Activated naive CD4-positive, alpha-beta T cell treated with anti-CD3 and anti-CD28 coated beads, Interleukin-2, amount 10 ng/mL, durations not matched to agents 7 days and 5 days (primary cell): ENCODE data around the gene PPP2R1B.
"Not testable (repeated sequence)": the region's sequence is repeated elsewhere in the genome, so short reads cannot be mapped to it uniquely, and the experiment has no call there.

Experiments used
- CTCF ChIA-PET: fragments of 350-600 bp; sonication (Branson Sonifier 250); formaldehyde crosslinking; loops from one replicate; lab custom pipeline; 2021; ENCODE audit warnings: antibody characterized with exemption; lab: Charles Lee
- DNase-seq: peaks from one replicate; pipeline ENCODE4 v3.0.0-alpha.2; 2020
- H3K27ac Mint-ChIP-seq: one replicate; pipeline ENCODE4 v1.8.0; 2021; ENCODE audit warnings: mild to moderate bottlenecking, moderate library complexity, mixed read lengths
- H3K27me3 Mint-ChIP-seq: one replicate; pipeline ENCODE4 v1.8.0; 2021; ENCODE audit warnings: mild to moderate bottlenecking, mixed read lengths
- H3K36me3 Mint-ChIP-seq: one replicate; pipeline ENCODE4 v1.8.0; 2021; ENCODE audit warnings: mixed read lengths
- H3K4me1 Mint-ChIP-seq: one replicate; pipeline ENCODE4 v1.8.0; 2021; ENCODE audit warnings: mixed read lengths
- H3K4me3 Mint-ChIP-seq: one replicate; pipeline ENCODE4 v1.8.0; 2021; ENCODE audit warnings: mild to moderate bottlenecking, moderate library complexity, mixed read lengths
- H3K9me3 Mint-ChIP-seq: one replicate; pipeline ENCODE4 v1.8.0; 2021; ENCODE audit warnings: mixed read lengths

Gene PPP2R1B

GRCh38 chr11:111718859-111719258, 47.3 kb downstream of the PPP2R1B start:
- CTCF ChIA-PET, result no interaction called here
- no peak for DNase-seq

GRCh38 chr11:111718436-111718835, 47.8 kb downstream of the PPP2R1B start:
- no peaks in the 10 kb centered on the region for H3K4me1 Mint-ChIP-seq
- no peak overlapping the region for H3K4me3 Mint-ChIP-seq
- CTCF ChIA-PET, result no interaction called here
- peaks cover 41% of the 10 kb centered on the region for H3K36me3 Mint-ChIP-seq
- H3K9me3 Mint-ChIP-seq, result no peaks in the 10 kb centered on the region
- no peak overlapping the region for H3K27ac Mint-ChIP-seq
- no peak for DNase-seq
- no peaks in the 10 kb centered on the region for H3K27me3 Mint-ChIP-seq

More at GRCh38 chr11:111718859-111719258, 47.3 kb downstream of the PPP2R1B start:
- Mint-ChIP-seq H3K27me3 (no peaks in the 10 kb centered on the region), H3K4me3 (no peak overlapping the region), H3K36me3 (peaks cover 43% of the 10 kb centered on the region), H3K9me3 (no peaks in the 10 kb centered on the region), H3K27ac (no peak overlapping the region), H3K4me1 (no peaks in the 10 kb centered on the region)

- H3K9me3 Mint-ChIP-seq, H3K27ac Mint-ChIP-seq, H3K27me3 Mint-ChIP-seq, CTCF ChIA-PET, DNase-seq, H3K4me3 Mint-ChIP-seq, H3K4me1 Mint-ChIP-seq: not testable (repeated sequence)
- peaks cover 38% of the 10 kb centered on the region for H3K36me3 Mint-ChIP-seq
Measured at GRCh38 chr11:111717660-111718059, 48.5 kb downstream of the PPP2R1B start.

- Mint-ChIP-seq H3K27me3 (no peaks in the 10 kb centered on the region), H3K4me1 (no peaks in the 10 kb centered on the region), H3K36me3 (peaks cover 24% of the 10 kb centered on the region), H3K4me3 (no peak overlapping the region), H3K9me3 (no peaks in the 10 kb centered on the region), H3K27ac (no peak overlapping the region)
- CTCF ChIA-PET, result interaction anchor here (0.7 kb wide), 1 partner anchor 231 kb away, joined by 3 read pairs; no protein-coding TSS in a partner anchor
- DNase-seq, result no peak
Measured at GRCh38 chr11:111715142-111715816, 50.9 kb downstream of the PPP2R1B start.

- Mint-ChIP-seq H3K27me3 (no peaks in the 10 kb centered on the region), H3K4me3 (no peak overlapping the region), H3K27ac (no peak overlapping the region), H3K9me3 (no peaks in the 10 kb centered on the region), H3K4me1 (no peaks in the 10 kb centered on the region), H3K36me3 (peaks cover 19% of the 10 kb centered on the region)
- CTCF ChIA-PET, result interaction anchor here (0.7 kb wide), 1 partner anchor 230 kb away, joined by 3 read pairs; no protein-coding TSS in a partner anchor
- DNase-seq, result no peak
Measured at GRCh38 chr11:111714522-111714921, 51.7 kb downstream of the PPP2R1B start.

- CTCF ChIA-PET, result no interaction called here
- Mint-ChIP-seq H3K4me1 (no peaks in the 10 kb centered on the region), H3K4me3 (no peak overlapping the region), H3K36me3 (peaks cover 15% of the 10 kb centered on the region), H3K27me3 (no peaks in the 10 kb centered on the region), H3K9me3 (no peaks in the 10 kb centered on the region), H3K27ac (no peak overlapping the region)
- DNase-seq, result no peak
Measured at GRCh38 chr11:111707691-111708067, 58.5 kb downstream of the PPP2R1B start.

GRCh38 chr11:111707039-111707690, 59.0 kb downstream of the PPP2R1B start:
- no peaks in the 10 kb centered on the region for H3K4me1 Mint-ChIP-seq
- no peaks in the 10 kb centered on the region for H3K9me3 Mint-ChIP-seq
- no peaks in the 10 kb centered on the region for H3K27me3 Mint-ChIP-seq
- DNase-seq, result no peak
- CTCF ChIA-PET, result no interaction called here
- H3K27ac Mint-ChIP-seq, result no peak overlapping the region
- H3K36me3 Mint-ChIP-seq, result peaks cover 13% of the 10 kb centered on the region
- H3K4me3 Mint-ChIP-seq, result no peak overlapping the region

GRCh38 chr11:111703576-111703975, 62.6 kb downstream of the PPP2R1B start:
- H3K36me3 Mint-ChIP-seq, result peaks cover 15% of the 10 kb centered on the region
- H3K4me3 Mint-ChIP-seq, result no peak overlapping the region
- DNase-seq, result no peak
- H3K9me3 Mint-ChIP-seq, result no peaks in the 10 kb centered on the region
- no peak overlapping the region for H3K27ac Mint-ChIP-seq
- no peaks in the 10 kb centered on the region for H3K27me3 Mint-ChIP-seq
- CTCF ChIA-PET, result no interaction called here
- H3K4me1 Mint-ChIP-seq, result no peaks in the 10 kb centered on the region

GRCh38 chr11:111702623-111703022, 63.6 kb downstream of the PPP2R1B start:
- peaks cover 15% of the 10 kb centered on the region for H3K36me3 Mint-ChIP-seq
- H3K9me3 Mint-ChIP-seq, result no peaks in the 10 kb centered on the region
- no peaks in the 10 kb centered on the region for H3K27me3 Mint-ChIP-seq
- no peak for DNase-seq
- H3K27ac Mint-ChIP-seq, result no peak overlapping the region
- CTCF ChIA-PET, result no interaction called here
- no peak overlapping the region for H3K4me3 Mint-ChIP-seq
- no peaks in the 10 kb centered on the region for H3K4me1 Mint-ChIP-seq

- Mint-ChIP-seq H3K27ac (no peak overlapping the region), H3K9me3 (no peaks in the 10 kb centered on the region), H3K36me3 (peaks cover 8% of the 10 kb centered on the region), H3K4me3 (no peak overlapping the region), H3K27me3 (no peaks in the 10 kb centered on the region), H3K4me1 (no peaks in the 10 kb centered on the region)
- CTCF ChIA-PET, result no interaction called here
- no peak for DNase-seq
Measured at GRCh38 chr11:111700162-111700561, 66.0 kb downstream of the PPP2R1B start.

GRCh38 chr11:111699579-111700156, 66.5 kb downstream of the PPP2R1B start:
- Mint-ChIP-seq H3K4me1 (no peaks in the 10 kb centered on the region), H3K27ac (no peak overlapping the region), H3K36me3 (peaks cover 3% of the 10 kb centered on the region), H3K9me3 (no peaks in the 10 kb centered on the region), H3K27me3 (no peaks in the 10 kb centered on the region), H3K4me3 (no peak overlapping the region)
- no peak for DNase-seq
- CTCF ChIA-PET, result interaction anchor here (1.1 kb wide), 1 partner anchor 77 kb away, joined by 4 read pairs; no protein-coding TSS in a partner anchor

GRCh38 chr11:111698852-111699559, 67.2 kb downstream of the PPP2R1B start:
- CTCF ChIA-PET, result interaction anchor here (1.1 kb wide), 1 partner anchor 78 kb away, joined by 4 read pairs; no protein-coding TSS in a partner anchor

GRCh38 chr11:111697933-111698371, 68.2 kb downstream of the PPP2R1B start:
- DNase-seq, result no peak
- Mint-ChIP-seq H3K27me3 (no peaks in the 10 kb centered on the region), H3K36me3 (peaks cover 3% of the 10 kb centered on the region), H3K4me1 (no peaks in the 10 kb centered on the region), H3K4me3 (no peak overlapping the region), H3K9me3 (no peaks in the 10 kb centered on the region), H3K27ac (no peak overlapping the region)
- CTCF ChIA-PET, result interaction anchor here (0.8 to 1.3 kb wide), 2 partner anchors 78 to 94 kb away, joined by 3 to 5 read pairs; no protein-coding TSS in a partner anchor

More at GRCh38 chr11:111698852-111699559, 67.2 kb downstream of the PPP2R1B start:
- Mint-ChIP-seq H3K27me3 (no peaks in the 10 kb centered on the region), H3K9me3 (no peaks in the 10 kb centered on the region), H3K36me3 (peaks cover 3% of the 10 kb centered on the region), H3K4me1 (no peaks in the 10 kb centered on the region), H3K4me3 (no peak overlapping the region), H3K27ac (no peak overlapping the region)
- no peak for DNase-seq

GRCh38 chr11:111696556-111696955, 69.6 kb downstream of the PPP2R1B start:
- Mint-ChIP-seq H3K4me3 (no peak overlapping the region), H3K9me3 (no peaks in the 10 kb centered on the region), H3K27me3 (no peaks in the 10 kb centered on the region), H3K4me1 (no peaks in the 10 kb centered on the region), H3K36me3 (peaks cover 5% of the 10 kb centered on the region), H3K27ac (no peak overlapping the region)
- CTCF ChIA-PET, result no interaction called here
- DNase-seq, result no peak
